Smooth muscle cell (in vitro differentiated cells): ENCODE data around the gene CTNS. TPM values are rescaled to one million over a fixed set of nuclear protein-coding genes. Genes with fewer than 3 reads are reported as not detected.

Experiments
- DNase-seq: peaks from one replicate; lab custom pipeline; 2025; ENCODE audit not compliant: unreplicated experiment; lab: John Stamatoyannopoulos, UW
- H2AFZ ChIP-seq: fragments of 200-600 bp; sonication (generic); 2 replicates; pipeline ENCODE4 v1.6.0; 2016; ENCODE audit warnings: antibody characterized with exemption, low read depth, mild to moderate bottlenecking
- H3F3A ChIP-seq: fragments of 200-600 bp; sonication (generic); 2 replicates; pipeline ENCODE4 v1.6.0; 2017; ENCODE audit warnings: antibody characterized with exemption, low read depth
- H3K27ac ChIP-seq: fragments of 200-600 bp; sonication (generic); 2 replicates; pipeline ENCODE4 v1.5.1; 2016; ENCODE audit warnings: low read depth, mild to moderate bottlenecking
- H3K27me3 ChIP-seq: fragments of 200-600 bp; sonication (generic); 2 replicates; pipeline ENCODE4 v1.6.1; 2016; ENCODE audit warnings: low read depth, mild to moderate bottlenecking
- H3K36me3 ChIP-seq: fragments of 200-600 bp; sonication (generic); 2 replicates; pipeline ENCODE4 v1.5.1; 2016; ENCODE audit warnings: low read depth
- H3K4me1 ChIP-seq: fragments of 200-600 bp; sonication (generic); 2 replicates; pipeline ENCODE4 v1.5.1; 2016; ENCODE audit warnings: low read depth
- H3K4me2 ChIP-seq: fragments of 200-600 bp; sonication (generic); 2 replicates; pipeline ENCODE4 v1.6.0; 2016; ENCODE audit warnings: mild to moderate bottlenecking
- H3K4me3 ChIP-seq: fragments of 200-600 bp; sonication (generic); 2 replicates; pipeline ENCODE4 v1.5.1; 2016; ENCODE audit warnings: mild to moderate bottlenecking
- H3K79me2 ChIP-seq: fragments of 200-600 bp; sonication (generic); 2 replicates; pipeline ENCODE4 v1.6.0; 2016; ENCODE audit warnings: low read depth, mild to moderate bottlenecking
- H3K9ac ChIP-seq: fragments of 200-600 bp; sonication (generic); 2 replicates; pipeline ENCODE4 v1.6.0; 2016; ENCODE audit warnings: low read depth
- H3K9me3 ChIP-seq: fragments of 200-600 bp; sonication (generic); replicated peaks from 2 replicates; pipeline ENCODE4 v1.5.1; 2016; ENCODE audit warnings: low read depth
- H4K20me1 ChIP-seq: fragments of 200-600 bp; sonication (generic); 2 replicates; pipeline ENCODE4 v1.6.0; 2016; ENCODE audit warnings: low read depth
- CTCF ChIP-seq: fragments of 200-600 bp; sonication (generic); IDR thresholded peaks from 2 replicates; pipeline ENCODE4 v1.5.1; 2017; ENCODE audit warnings: borderline replicate concordance, mild to moderate bottlenecking, antibody characterized with exemption; ENCODE audit not compliant: insufficient read depth, poor library complexity, severe bottlenecking
- WGBS: methylation state at CpG from one replicate; pipeline ENCODE4 v1.1.7; 2016; ENCODE audit warnings: low lambda C conversion rate; 5-methylcytosine and 5-hydroxymethylcytosine counted together
- polyA plus RNA-seq: library from polyadenylated mRNA; unstranded; fragments of >200 nt; fragmentation: Nextera tagmentation; extraction: Ambion mirVana; gene quantifications from 2 replicates; pipeline ENCODE4 v1.2.1, GENCODE V29; 2016
- total RNA-seq: library from RNA; depleted of rRNA; stranded (reverse); fragments of >200 nt; gene quantifications from 2 replicates; pipeline ENCODE4 v1.2.3, GENCODE V29; 2014

The CTNS gene
- total and polyA plus RNA-seq, 2 experiments from 2014 or later: 13.7 to 24.9 TPM

- no peak for TF ChIP-seq CTCF
- Histone ChIP-seq H4K20me1 (no peaks in the 10 kb centered on the region), H3K9me3 (no peaks in the 10 kb centered on the region), H3K79me2 (no peaks in the 10 kb centered on the region), H3K4me2 (no peak overlapping the region), H3K36me3 (no peaks in the 10 kb centered on the region), H2AFZ (no peak overlapping the region), H3K9ac (no peak overlapping the region), H3F3A (no peaks in the 10 kb centered on the region), H3K27ac (no peak overlapping the region), H3K4me3 (no peak overlapping the region), H3K27me3 (no peaks in the 10 kb centered on the region), H3K4me1 (no peaks in the 10 kb centered on the region)
- DNase-seq: no peak
- WGBS: 93% methylated on average over 14 of the region's 14 CpGs
These were observed 26.0 kb upstream of the CTNS start for GRCh38 chr17:3610523-3610922.

- 98% methylated on average over 6 of the region's 6 CpGs for WGBS
- no peaks in the 10 kb centered on the region for H4K20me1 ChIP-seq
These were observed 23.4 kb upstream of the CTNS start for GRCh38 chr17:3613124-3613523.

GRCh38 chr17:3615160-3615870 is 21.2 kb upstream of the CTNS start:
- Histone ChIP-seq H3K27me3 (no peaks in the 10 kb centered on the region), H3K9ac (no peak overlapping the region), H3K4me1 (no peaks in the 10 kb centered on the region), H3K4me2 (no peak overlapping the region), H2AFZ (no peak overlapping the region), H3K27ac (no peak overlapping the region), H3K79me2 (no peaks in the 10 kb centered on the region), H3K4me3 (no peak overlapping the region), H3K9me3 (no peaks in the 10 kb centered on the region), H4K20me1 (no peaks in the 10 kb centered on the region), H3F3A (no peaks in the 10 kb centered on the region), H3K36me3 (peaks cover 8% of the 10 kb centered on the region)
- no peak for DNase-seq
- no peak for TF ChIP-seq CTCF
- WGBS: 98% methylated on average over 18 of the region's 18 CpGs

More at GRCh38 chr17:3613124-3613523, 23.4 kb upstream of the CTNS start:
- Histone ChIP-seq H3K4me2 (no peak overlapping the region), H3K4me1 (no peaks in the 10 kb centered on the region), H3K4me3 (no peak overlapping the region), H3K9ac (no peak overlapping the region), H3K79me2 (no peaks in the 10 kb centered on the region), H3K27ac (no peak overlapping the region), H2AFZ (no peak overlapping the region), H3K9me3 (no peaks in the 10 kb centered on the region), H3K36me3 (peaks cover 8% of the 10 kb centered on the region), H3K27me3 (no peaks in the 10 kb centered on the region), H3F3A (no peaks in the 10 kb centered on the region)
- no peak for DNase-seq
- no peak for TF ChIP-seq CTCF
